Spleen (tissue), 11 donors: ENCODE results near the gene PNKD. TPM values are rescaled to one million over a fixed set of nuclear protein-coding genes. Genes with fewer than 3 reads are reported as not detected.
"Not testable (repeated sequence)": the region's sequence is repeated elsewhere in the genome, so short reads cannot be mapped to it uniquely, and the experiment has no call there.

Source experiments
- DNase-seq: peaks from one replicate; pipeline ENCODE4 v3.0.0-alpha.2; 2020
- H3K27ac ChIP-seq, 8 donors: fragments of 200-600 bp; sonication (generic) in 7 of 8; 1 replicate in 4 of 8; 2 replicates in 4 of 8; pipeline versions ENCODE4 v1.5.0 to v1.8.0; 2016 to 2021; ENCODE audit warnings: inconsistent platforms in 4 of 8, mild to moderate bottlenecking in 4 of 8, moderate library complexity in 1 of 8
- H3K27me3 ChIP-seq, 7 donors: fragments of 200-600 bp; sonication (generic) in 6 of 7; replicated peaks in 1 of 7; 1 replicate in 4 of 7; 2 replicates in 3 of 7; pipeline versions ENCODE4 v1.5.0 to v1.8.0; 2016 to 2021; ENCODE audit warnings: inconsistent platforms in 3 of 7, mild to moderate bottlenecking in 1 of 7
- H3K36me3 ChIP-seq, 6 donors: fragments of 200-600 bp; sonication (generic) in 5 of 6; 1 replicate in 4 of 6; 2 replicates in 2 of 6; pipeline versions ENCODE4 v1.5.0 to v1.8.0; 2016 to 2021; ENCODE audit warnings: inconsistent platforms in 2 of 6
- H3K4me1 ChIP-seq, 6 donors: fragments of 200-600 bp; sonication (generic) in 5 of 6; 1 replicate in 3 of 6; 2 replicates in 3 of 6; pipeline versions ENCODE4 v1.5.0 to v1.8.0; 2016 to 2021; ENCODE audit warnings: inconsistent platforms in 3 of 6
- H3K4me3 ChIP-seq, 8 donors: fragments of 200-600 bp; sonication (generic) in 7 of 8; 1 replicate in 4 of 8; 2 replicates in 4 of 8; pipeline versions ENCODE4 v1.5.0 to v1.8.0; 2016 to 2021; ENCODE audit warnings: inconsistent platforms in 4 of 8, mild to moderate bottlenecking in 4 of 8, moderate library complexity in 2 of 8
- H3K9me3 ChIP-seq, 8 donors: fragments of 200-600 bp; sonication (generic) in 7 of 8; 1 replicate in 4 of 8; 2 replicates in 4 of 8; pipeline versions ENCODE4 v1.5.0 to v1.8.0; 2016 to 2021; ENCODE audit warnings: inconsistent platforms in 4 of 8
- CTCF ChIP-seq, 11 experiments: fragments of 200-600 bp in 7 of 11; fragments of 450-650 bp in 4 of 11; sonication (generic) in 4 of 11; IDR thresholded peaks in 8 of 11; conservative IDR thresholded peaks in 3 of 11; 1 replicate in 7 of 11; 2 replicates in 4 of 11; pipeline versions ENCODE4 v1.4.0 to v1.8.0; 2016 to 2021; ENCODE audit warnings: antibody characterized with exemption in 11 of 11, inconsistent platforms in 4 of 11, mild to moderate bottlenecking in 1 of 11
- POLR2A ChIP-seq, 3 donors: fragments of 450-650 bp; IDR thresholded peaks; one replicate each; pipeline ENCODE4 v1.5.1; 2017; ENCODE audit warnings: antibody characterized with exemption in 3 of 3, mild to moderate bottlenecking in 1 of 3
- POLR2AphosphoS5 ChIP-seq, 3 donors: sonication (generic); formaldehyde crosslinking; IDR thresholded peaks; one replicate each; pipeline ENCODE4 v1.5.1; 2017; ENCODE audit warnings: antibody characterized with exemption in 3 of 3
- WGBS, 5 donors: extraction: QIAGEN DNeasy Blood & Tissue Kit in 3 of 5; methylation state at CpG; one replicate each; pipeline versions ENCODE4 v1.1.5 to v1.1.7; 2013 to 2018; 5-methylcytosine and 5-hydroxymethylcytosine counted together
- intact Hi-C: fragments of 100-400 bp; cut with DNase I; formaldehyde crosslinking; loops from one replicate; pipeline ENCODE4 v1.15.0; 2023; ENCODE audit warnings: low total_unique reads
- polyA plus RNA-seq, 3 donors: library from polyadenylated mRNA; stranded (reverse); fragments of 200-250 nt; gene quantifications; one replicate each; pipeline ENCODE4 v1.2.1, GENCODE V29; 2013
- total RNA-seq, 7 donors: library from RNA; depleted of rRNA in 3 of 7; stranded (reverse); fragments of >200 nt in 3 of 7; fragmentation: NEBNext Ultra II Directional in 4 of 7; extraction: Animal tissue kit (Norgen Biotek cat#: 25700) in 4 of 7; gene quantifications; one replicate each; pipeline versions ENCODE4 v1.1.0 to v1.2.1, GENCODE V29; 2016 to 2021
- donor health status: healthy with polysubstance abuse.
- donor health status: DM: no; HTN: no; CAD: no; lungs with moderate emphysema.
- donor health status: DM: no; HTN: no; CAD: no.
- donor health status: Bipolar disorder and iron deficiency.
- donor health status: healthy.
- donor health status: DM: no; HTN: no; CAD: no.
- donor health status: DM: yes; HTN: yes; CAD: no.

Gene PNKD
- total and polyA plus RNA-seq, 10 donors = 41.4 to 92.1 (median 49.4) TPM

GRCh38 chr2:218306184-218306920 is 36.0 kb downstream of the PNKD start:
- Histone ChIP-seq H3K36me3 (no peaks in the 10 kb centered on the region), H3K4me3 (no peak overlapping the region), H3K27me3 (no peaks in the 10 kb centered on the region), H3K4me1 (peaks cover 0 to 16% (median 2%) of the 10 kb centered on the region in 6 donors), H3K27ac (no peak overlapping the region), H3K9me3 (no peaks in the 10 kb centered on the region)
- WGBS, 5 donors = 83 to 89% (median 85%) methylated on average over 9 of the region's 9 CpGs
- no peak for DNase-seq
- TF ChIP-seq CTCF (IDR thresholded peaks at IDR 0.05 in 8 of 11, conservative IDR thresholded peaks at IDR 0.05 in 3 of 11) = no peak
- TF ChIP-seq POLR2A (IDR thresholded peaks at IDR 0.05) = no peak
- TF ChIP-seq POLR2AphosphoS5 (IDR thresholded peaks at IDR 0.05) = no peak
- intact Hi-C loops = no loop called here

GRCh38 chr2:218307415-218308090 is 37.2 kb downstream of the PNKD start:
- intact Hi-C loops = no loop called here
- TF ChIP-seq CTCF (IDR thresholded peaks at IDR 0.05 in 8 of 11, conservative IDR thresholded peaks at IDR 0.05 in 3 of 11) (no peak), POLR2A (IDR thresholded peaks at IDR 0.05) (no peak), POLR2AphosphoS5 (IDR thresholded peaks at IDR 0.05) (no peak)
- H3K4me1 ChIP-seq = peaks cover 0 to 12% (median 0%) of the 10 kb centered on the region in 6 donors
- no peaks in the 10 kb centered on the region for H3K27me3 ChIP-seq
- H3K36me3 ChIP-seq = no peaks in the 10 kb centered on the region
- no peaks in the 10 kb centered on the region for H3K9me3 ChIP-seq
- no peak for DNase-seq
- WGBS, 5 donors = 81 to 93% (median 86%) methylated on average over 6 of the region's 6 CpGs
- no peak overlapping the region for H3K4me3 ChIP-seq
- no peak overlapping the region for H3K27ac ChIP-seq

GRCh38 chr2:218310853-218311540 is 40.7 kb downstream of the PNKD start:
- intact Hi-C loops = no loop called here
- Histone ChIP-seq H3K36me3 (no peaks in the 10 kb centered on the region), H3K27ac (no peak overlapping the region), H3K9me3 (no peaks in the 10 kb centered on the region), H3K27me3 (no peaks in the 10 kb centered on the region), H3K4me3 (no peak overlapping the region), H3K4me1 (peaks cover 0 to 37% (median 0%) of the 10 kb centered on the region in 6 donors)
- no peak for DNase-seq
- TF ChIP-seq POLR2AphosphoS5 (IDR thresholded peaks at IDR 0.05) (no peak), POLR2A (IDR thresholded peaks at IDR 0.05) (no peak), CTCF (IDR thresholded peaks at IDR 0.05 in 8 of 11, conservative IDR thresholded peaks at IDR 0.05 in 3 of 11) (no peak)
- 88 to 95% (median 89%) methylated on average over 11 of the region's 11 CpGs for WGBS, 5 donors

DNA sequence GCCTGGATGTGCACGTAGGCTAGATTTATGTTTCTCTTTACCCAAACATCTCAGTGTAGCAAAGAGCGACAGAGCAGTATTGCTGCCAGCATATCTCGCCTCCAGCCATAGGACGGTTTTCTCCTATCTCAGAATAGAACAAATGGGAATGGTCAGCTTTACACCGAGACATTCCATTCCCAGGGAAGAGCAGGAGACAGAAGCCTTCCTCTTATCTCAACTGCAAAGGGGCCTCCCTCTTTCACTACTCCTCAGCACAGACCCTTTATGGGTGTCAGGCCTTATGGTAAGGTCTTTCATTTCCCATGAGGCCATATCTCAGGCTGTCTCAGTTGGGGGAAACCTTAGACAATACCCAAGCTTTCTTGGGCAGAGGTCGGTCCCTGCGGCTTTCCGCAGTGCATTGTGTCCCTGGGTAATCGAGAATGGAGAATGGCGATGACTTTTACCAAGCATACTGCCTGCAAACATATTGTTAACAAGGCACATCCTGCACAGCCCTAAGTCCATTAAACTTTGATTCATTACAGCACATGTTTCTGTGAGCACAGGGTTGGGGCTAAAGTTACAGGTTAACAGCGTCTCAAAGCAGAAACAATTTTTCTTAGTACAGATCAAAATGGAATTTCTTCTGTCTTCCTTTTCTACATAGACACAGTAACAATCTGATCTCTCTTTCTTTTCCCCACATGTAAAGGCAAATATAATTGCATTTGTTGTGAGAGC is 41.4 kb downstream of the PNKD start:
- 87 to 94% (median 92%) methylated on average over 11 of the region's 11 CpGs for WGBS, 5 donors
- peaks cover 0 to 43% (median 3%) of the 10 kb centered on the region in 6 donors for H3K4me1 ChIP-seq
- H3K27ac ChIP-seq, H3K4me3 ChIP-seq, H3K36me3 ChIP-seq, intact Hi-C loops, H3K27me3 ChIP-seq, DNase-seq, H3K9me3 ChIP-seq: not testable (repeated sequence)
